DND-41 (cell line): Measurements from ENCODE around the gene HDAC4.

Experiments used
- ATAC-seq: fragments of 200-7000 bp; cut with Tn5 transposase; 3 replicates; pipeline ENCODE4 v1.9.1; 2021; ENCODE audit warnings: low read depth; ENCODE audit not compliant: insufficient read depth
- DNase-seq: peaks from one replicate; pipeline ENCODE4 v3.0.0-alpha.2; 2020
- H2AFZ ChIP-seq: 2 replicates; pipeline ENCODE4 v1.6.0; 2012; ENCODE audit warnings: low read depth, low read length
- H3K27ac ChIP-seq: 2 replicates; pipeline ENCODE4 v1.5.1; 2012; ENCODE audit warnings: low read length, inconsistent platforms
- H3K27me3 ChIP-seq: fragments of 200-600 bp; sonication (generic); 2 replicates; pipeline ENCODE4 v1.6.0; 2012; ENCODE audit warnings: low read length, mild to moderate bottlenecking, inconsistent platforms; ENCODE audit not compliant: insufficient read depth, poor library complexity
- H3K36me3 ChIP-seq: 2 replicates; pipeline ENCODE4 v1.5.1; 2012; ENCODE audit warnings: low read length, inconsistent platforms; ENCODE audit not compliant: insufficient read depth
- H3K4me1 ChIP-seq: 2 replicates; pipeline ENCODE4 v1.5.1; 2012; ENCODE audit warnings: mild to moderate bottlenecking, low read length; ENCODE audit not compliant: insufficient read depth
- H3K4me2 ChIP-seq: 2 replicates; pipeline ENCODE4 v1.6.0; 2012; ENCODE audit warnings: mild to moderate bottlenecking, moderate library complexity, low read length, inconsistent platforms; ENCODE audit not compliant: insufficient read depth
- H3K4me3 ChIP-seq, 2 experiments: fragments of 200-600 bp in 1 of 2; shearing (Covaris generic) in 1 of 2; 2 replicates each; pipeline ENCODE4 v1.5.1; 2012 to 2016; ENCODE audit warnings: inconsistent platforms in 2 of 2, low read length in 2 of 2, mild to moderate bottlenecking in 2 of 2, low read depth in 1 of 2, moderate library complexity in 1 of 2
- H3K79me2 ChIP-seq: 2 replicates; pipeline ENCODE4 v1.6.0; 2012; ENCODE audit warnings: low read length, inconsistent platforms; ENCODE audit not compliant: insufficient read depth
- H3K9ac ChIP-seq: 2 replicates; pipeline ENCODE4 v1.6.0; 2012; ENCODE audit warnings: low read depth, mild to moderate bottlenecking, inconsistent platforms, low read length, moderate library complexity
- H3K9me3 ChIP-seq: 2 replicates; pipeline ENCODE4 v1.5.1; 2012; ENCODE audit warnings: low read length, moderate library complexity, mild to moderate bottlenecking, inconsistent platforms; ENCODE audit not compliant: insufficient read depth, severe bottlenecking
- H4K20me1 ChIP-seq: 2 replicates; pipeline ENCODE4 v1.6.0; 2012; ENCODE audit warnings: low read length; ENCODE audit not compliant: insufficient read depth
- CTCF ChIP-seq: IDR thresholded peaks from 2 replicates; pipeline ENCODE4 v1.5.1; 2012; ENCODE audit warnings: borderline replicate concordance, low read length, moderate library complexity, mild to moderate bottlenecking; ENCODE audit not compliant: poor library complexity, severe bottlenecking; ENCODE audit errors: extremely low read depth
- EZH2 ChIP-seq: IDR thresholded peaks from 3 replicates; pipeline ENCODE4 v1.6.1; 2012; ENCODE audit warnings: borderline replicate concordance, low read depth, mild to moderate bottlenecking, moderate library complexity, low read length, inconsistent platforms; ENCODE audit not compliant: severe bottlenecking

HDAC4 gene

GRCh38 chr2:239399921-239400595, 762 bp downstream of the HDAC4 start:
- Histone ChIP-seq H4K20me1 (peaks cover 39% of the 10 kb centered on the region), H3K9me3 (no peaks in the 10 kb centered on the region), H3K4me1 (peaks cover 55% of the 10 kb centered on the region), H2AFZ (no peak overlapping the region), H3K79me2 (peaks cover 67% of the 10 kb centered on the region), H3K9ac (peak overlapping the region; percentile 68), H3K36me3 (peaks cover 36% of the 10 kb centered on the region), H3K27me3 (no peaks in the 10 kb centered on the region), H3K27ac (peak overlapping the region; percentile 85), H3K4me2 (peak overlapping the region; percentile 79), H3K4me3 (peak overlapping the region; percentile 52 to 65)
- no peak for ATAC-seq
- DNase-seq: peak; percentile 28
- no peak for TF ChIP-seq EZH2
- TF ChIP-seq CTCF: no peak

- Histone ChIP-seq H3K9me3 (no peaks in the 10 kb centered on the region), H3K36me3 (peaks cover 42% of the 10 kb centered on the region), H4K20me1 (peaks cover 45% of the 10 kb centered on the region), H3K27ac (peak overlapping the region; percentile 85), H3K79me2 (peaks cover 73% of the 10 kb centered on the region), H2AFZ (no peak overlapping the region), H3K27me3 (no peaks in the 10 kb centered on the region), H3K4me1 (peaks cover 61% of the 10 kb centered on the region), H3K4me3 (peak overlapping the region; percentile 52 to 65), H3K4me2 (peak overlapping the region; percentile 79), H3K9ac (peak overlapping the region; percentile 68)
- TF ChIP-seq CTCF (no peak), EZH2 (no peak)
- no peak for ATAC-seq
- DNase-seq: peak; percentile 80
Observed at GRCh38 chr2:239399433-239399920, 1.3 kb downstream of the HDAC4 start.

- no peaks in the 10 kb centered on the region for H3K9me3 ChIP-seq
- H3K4me1 ChIP-seq: peaks cover 69% of the 10 kb centered on the region
- H4K20me1 ChIP-seq: peaks cover 53% of the 10 kb centered on the region
- no peaks in the 10 kb centered on the region for H3K27me3 ChIP-seq
- no peak overlapping the region for H2AFZ ChIP-seq
- ATAC-seq: no peak
- H3K4me3 ChIP-seq: peak overlapping the region; percentile 52 to 65; a peak in 3 of 4 replicates
- peak overlapping the region; percentile 85 for H3K27ac ChIP-seq
- DNase-seq: peak; percentile 41
- TF ChIP-seq CTCF (peak; percentile 42), EZH2 (no peak)
- peak overlapping the region; percentile 79 for H3K4me2 ChIP-seq
- H3K36me3 ChIP-seq: peaks cover 45% of the 10 kb centered on the region
- peaks cover 82% of the 10 kb centered on the region for H3K79me2 ChIP-seq
- peak overlapping the region; percentile 68 for H3K9ac ChIP-seq
Observed at GRCh38 chr2:239398521-239398921, 2.3 kb downstream of the HDAC4 start.
